HepG2 (cell line): ENCODE data around the gene VPREB1. TPM values are rescaled to one million over a fixed set of nuclear protein-coding genes. Genes with fewer than 3 reads are reported as not detected.

Source experiments
- ATAC-seq: fragments of 200-7000 bp; cut with Tn5 transposase; 3 replicates; pipeline ENCODE4 v1.9.1; 2020; ENCODE audit warnings: mild to moderate bottlenecking, moderate library complexity
- BruUV-seq: library from RNA; stranded (reverse); fragments of 400-500 nt; replicated peaks from 2 replicates; lab custom pipeline; 2021; lab: Mats Ljungman, UMichigan
- CTCF ChIA-PET: fragments of 300-600 bp; formaldehyde crosslinking; extraction: SDS; loops from one replicate; lab custom pipeline; 2021; ENCODE audit warnings: low total read pairs, inconsistent platforms, low intra/inter-chr PET ratio; lab: Yijun Ruan, JAX
- POLR2A ChIA-PET: fragments of 350-600 bp; sonication (Branson Sonifier 250); formaldehyde crosslinking; loops from one replicate; lab custom pipeline; 2020; ENCODE audit warnings: antibody characterized with exemption, inconsistent platforms; lab: Yijun Ruan, JAX
- DNase-seq: peaks from one replicate; pipeline ENCODE4 v3.0.0-alpha.2; 2015; ENCODE audit warnings: low spot score
- FAIRE-seq: peaks from 3 replicates; lab custom pipeline; 2011; peaks lifted over from hg19 to GRCh38; lab: Jason Lieb, UNC
- H2AFZ ChIP-seq: one replicate; pipeline ENCODE4 v1.6.1; 2011; ENCODE audit warnings: low read length, inconsistent platforms
- H3K27ac ChIP-seq: fragments of 300-600 bp; 3 replicates; pipeline ENCODE4 v1.8.0; 2011; ENCODE audit warnings: mixed run types, mild to moderate bottlenecking, mixed read lengths, low read length, inconsistent platforms; ENCODE audit not compliant: insufficient read depth; ENCODE audit errors: extremely low read length
- H3K27me3 ChIP-seq, 2 experiments: fragments of 200-600 bp in 1 of 2; 2 replicates in 1 of 2; 3 replicates in 1 of 2; pipeline versions ENCODE4 v1.6.0 to v1.8.0; 2011; ENCODE audit warnings: low read length in 2 of 2, mild to moderate bottlenecking in 2 of 2, moderate library complexity in 2 of 2, inconsistent platforms in 1 of 2; ENCODE audit not compliant: insufficient read depth in 2 of 2, control insufficient read depth in 1 of 2
- H3K36me3 ChIP-seq, 2 experiments: fragments of 200-600 bp in 1 of 2; replicated peaks in 1 of 2; 2 replicates in 1 of 2; 3 replicates in 1 of 2; pipeline versions ENCODE4 v1.5.1 to v1.8.0; 2011; ENCODE audit warnings: low read length in 2 of 2, inconsistent platforms in 1 of 2; ENCODE audit not compliant: insufficient read depth in 2 of 2, control insufficient read depth in 1 of 2
- H3K4me1 ChIP-seq: 2 replicates; pipeline ENCODE4 v1.5.1; 2012; ENCODE audit warnings: low read length, inconsistent platforms; ENCODE audit not compliant: insufficient read depth
- H3K4me2 ChIP-seq: 2 replicates; pipeline ENCODE4 v1.6.0; 2011; ENCODE audit warnings: low read depth, low read length, inconsistent platforms
- H3K4me3 ChIP-seq, 3 experiments: fragments of 200-600 bp in 1 of 3; sonication (generic), shearing (Covaris generic) in 1 of 3; replicated peaks in 1 of 3; 2 replicates each; pipeline ENCODE4 v1.5.1; 2011 to 2016; ENCODE audit warnings: low read length in 3 of 3, inconsistent platforms in 2 of 3, low read depth in 2 of 3, mild to moderate bottlenecking in 2 of 3, control low read depth in 1 of 3, mixed read lengths in 1 of 3; ENCODE audit not compliant: insufficient read depth in 1 of 3
- H3K79me2 ChIP-seq: one replicate; pipeline ENCODE4 v1.6.1; 2011; ENCODE audit warnings: low read length, inconsistent platforms; ENCODE audit not compliant: insufficient read depth
- H3K9ac ChIP-seq: 2 replicates; pipeline ENCODE4 v1.6.0; 2011; ENCODE audit warnings: mild to moderate bottlenecking, low read depth, low read length, inconsistent platforms; ENCODE audit not compliant: insufficient read depth
- H3K9me3 ChIP-seq: 2 replicates; pipeline ENCODE4 v1.5.1; 2012; ENCODE audit warnings: mild to moderate bottlenecking, low read length
- H4K20me1 ChIP-seq: 2 replicates; pipeline ENCODE4 v1.6.0; 2011; ENCODE audit warnings: inconsistent platforms, mild to moderate bottlenecking, low read length, moderate library complexity; ENCODE audit not compliant: insufficient read depth
- CCAR2 ChIP-seq: fragments of 200-400 bp; formaldehyde crosslinking; optimal IDR thresholded peaks from 2 replicates; pipeline ENCODE3; 2018; ENCODE audit warnings: low read depth, mild to moderate bottlenecking, low read length, moderate library complexity
- FOXK1 ChIP-seq: sonication (generic); formaldehyde crosslinking; IDR thresholded peaks from 2 replicates; pipeline ENCODE4 v1.4.0; 2020; ENCODE audit warnings: low read depth, missing genetic modification reagents, borderline replicate concordance
- KDM1A ChIP-seq: IDR thresholded peaks from 2 replicates; pipeline ENCODE4 v1.6.1; 2016; ENCODE audit warnings: missing compliant biosample characterization
- SRSF4 ChIP-seq: fragments of 200-400 bp; formaldehyde crosslinking; IDR thresholded peaks from one replicate; pipeline ENCODE4 v1.6.1; 2018; ENCODE audit warnings: mild to moderate bottlenecking, low read depth, low read length, moderate library complexity; ENCODE audit not compliant: poor library complexity, severe bottlenecking
- TOPORS ChIP-seq: sonication (generic); formaldehyde crosslinking; IDR thresholded peaks from 2 replicates; pipeline ENCODE4 v1.8.0; 2023; ENCODE audit warnings: mild to moderate bottlenecking, missing genetic modification reagents
- ZNF543 ChIP-seq: sonication (generic); formaldehyde crosslinking; IDR thresholded peaks from 2 replicates; pipeline ENCODE4 v1.4.0; 2020; ENCODE audit warnings: mild to moderate bottlenecking, missing genetic modification reagents
- ZNF766 ChIP-seq: sonication (generic); formaldehyde crosslinking; IDR thresholded peaks from 2 replicates; pipeline ENCODE4 v1.5.0; 2020; ENCODE audit warnings: missing genetic modification reagents, borderline replicate concordance
- ZNF773 ChIP-seq: sonication (generic); formaldehyde crosslinking; IDR thresholded peaks from 2 replicates; pipeline ENCODE4 v1.4.0; 2020; ENCODE audit warnings: missing genetic modification reagents, borderline replicate concordance
- WGBS: methylation state at CpG from one replicate; pipeline ENCODE4 v1.1.6; 2017; ENCODE audit warnings: low lambda C conversion rate; 5-methylcytosine and 5-hydroxymethylcytosine counted together
- in situ Hi-C: cut with HindIII; loops from 2 replicates; pipeline ENCODE4 v1.10.0; 2017; ENCODE audit warnings: low pct_unique_long_range_greater_than_20kb; ENCODE audit not compliant: extremely low pct_ligation_motif_present
- intact Hi-C: fragments of 100-400 bp; cut with micrococcal nuclease; formaldehyde crosslinking; loops from one replicate; pipeline ENCODE4 v1.10.0; 2022; ENCODE audit not compliant: unreplicated experiment
- polyA plus RNA-seq, 8 experiments: library from polyadenylated mRNA; depleted of rRNA in 3 of 8; stranded (reverse) in 7 of 8; unstranded in 1 of 8; fragments of >200 nt; fragmentation: Illumina TruSeq in 4 of 8; extraction: Trizol in 4 of 8; gene quantifications; 2 replicates each; pipeline versions ENCODE4 v1.2.1 to v1.2.3, GENCODE V29; 2011 to 2016; ENCODE audit warnings: low read depth in 4 of 8, missing spikeins in 1 of 8, mixed read lengths in 1 of 8; ENCODE audit not compliant: insufficient read depth in 1 of 8
- total RNA-seq, 5 experiments: library from RNA; depleted of rRNA; stranded (reverse); fragments of >200 nt; fragmentation: Illumina TruSeq; extraction: Trizol; gene quantifications; 2 replicates each; pipeline ENCODE4 v1.2.3, GENCODE V29; 2016; ENCODE audit warnings: low read depth in 1 of 5
- TF ChIP-seq, protein P1 (sequence below): sonication (generic); formaldehyde crosslinking; IDR thresholded peaks from 2 replicates; pipeline ENCODE4 v1.8.1; 2023; ENCODE audit warnings: missing genetic modification reagents, mild to moderate bottlenecking, borderline replicate concordance
- TF ChIP-seq, protein P2 (sequence below): sonication (generic); formaldehyde crosslinking; IDR thresholded peaks from 2 replicates; pipeline ENCODE4 v1.4.0; 2020; ENCODE audit warnings: missing genetic modification reagents, borderline replicate concordance
- TF ChIP-seq, protein P3 (sequence below): sonication (generic); formaldehyde crosslinking; IDR thresholded peaks from 2 replicates; pipeline ENCODE4 v1.4.0; 2020; ENCODE audit warnings: missing genetic modification reagents

VPREB1 gene
- total and polyA plus RNA-seq, 2 of the 13 experiments (the other 11 are each of a cell fraction or from before 2014, with no cell fraction given): not detected

DNA sequence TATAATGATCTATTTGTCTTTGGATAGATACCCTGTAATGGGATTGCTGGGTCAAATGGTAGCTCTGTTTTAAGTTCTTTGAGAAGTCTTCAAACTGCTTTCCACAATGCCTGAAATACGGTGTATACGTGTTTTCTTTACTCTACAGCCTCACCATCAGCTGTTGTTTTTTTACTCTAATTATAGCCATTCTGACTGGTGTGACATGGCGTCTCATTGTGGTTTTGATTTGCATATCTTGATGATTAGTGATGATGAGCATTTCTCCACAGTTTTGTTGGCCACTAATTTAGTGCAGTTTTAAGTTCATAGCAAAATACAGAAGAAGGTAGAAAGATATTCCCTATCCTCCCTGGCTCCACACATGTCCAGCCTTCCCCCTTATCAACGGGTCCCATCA lies 26.3 kb upstream of the VPREB1 start (continued):
- TF ChIP-seq, protein P1, sequence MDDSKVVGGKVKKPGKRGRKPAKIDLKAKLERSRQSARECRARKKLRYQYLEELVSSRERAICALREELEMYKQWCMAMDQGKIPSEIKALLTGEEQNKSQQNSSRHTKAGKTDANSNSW (CRISPR knock-in tag): no peak
- TF ChIP-seq, protein P2, sequence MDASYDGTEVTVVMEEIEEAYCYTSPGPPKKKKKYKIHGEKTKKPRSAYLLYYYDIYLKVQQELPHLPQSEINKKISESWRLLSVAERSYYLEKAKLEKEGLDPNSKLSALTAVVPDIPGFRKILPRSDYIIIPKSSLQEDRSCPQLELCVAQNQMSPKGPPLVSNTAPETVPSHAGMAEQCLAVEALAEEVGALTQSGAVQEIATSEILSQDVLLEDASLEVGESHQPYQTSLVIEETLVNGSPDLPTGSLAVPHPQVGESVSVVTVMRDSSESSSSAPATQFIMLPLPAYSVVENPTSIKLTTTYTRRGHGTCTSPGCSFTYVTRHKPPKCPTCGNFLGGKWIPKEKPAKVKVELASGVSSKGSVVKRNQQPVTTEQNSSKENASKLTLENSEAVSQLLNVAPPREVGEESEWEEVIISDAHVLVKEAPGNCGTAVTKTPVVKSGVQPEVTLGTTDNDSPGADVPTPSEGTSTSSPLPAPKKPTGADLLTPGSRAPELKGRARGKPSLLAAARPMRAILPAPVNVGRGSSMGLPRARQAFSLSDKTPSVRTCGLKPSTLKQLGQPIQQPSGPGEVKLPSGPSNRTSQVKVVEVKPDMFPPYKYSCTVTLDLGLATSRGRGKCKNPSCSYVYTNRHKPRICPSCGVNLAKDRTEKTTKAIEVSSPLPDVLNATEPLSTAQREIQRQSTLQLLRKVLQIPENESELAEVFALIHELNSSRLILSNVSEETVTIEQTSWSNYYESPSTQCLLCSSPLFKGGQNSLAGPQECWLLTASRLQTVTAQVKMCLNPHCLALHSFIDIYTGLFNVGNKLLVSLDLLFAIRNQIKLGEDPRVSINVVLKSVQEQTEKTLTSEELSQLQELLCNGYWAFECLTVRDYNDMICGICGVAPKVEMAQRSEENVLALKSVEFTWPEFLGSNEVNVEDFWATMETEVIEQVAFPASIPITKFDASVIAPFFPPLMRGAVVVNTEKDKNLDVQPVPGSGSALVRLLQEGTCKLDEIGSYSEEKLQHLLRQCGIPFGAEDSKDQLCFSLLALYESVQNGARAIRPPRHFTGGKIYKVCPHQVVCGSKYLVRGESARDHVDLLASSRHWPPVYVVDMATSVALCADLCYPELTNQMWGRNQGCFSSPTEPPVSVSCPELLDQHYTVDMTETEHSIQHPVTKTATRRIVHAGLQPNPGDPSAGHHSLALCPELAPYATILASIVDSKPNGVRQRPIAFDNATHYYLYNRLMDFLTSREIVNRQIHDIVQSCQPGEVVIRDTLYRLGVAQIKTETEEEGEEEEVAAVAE (CRISPR knock-in tag): no peak
- TF ChIP-seq, protein P3, sequence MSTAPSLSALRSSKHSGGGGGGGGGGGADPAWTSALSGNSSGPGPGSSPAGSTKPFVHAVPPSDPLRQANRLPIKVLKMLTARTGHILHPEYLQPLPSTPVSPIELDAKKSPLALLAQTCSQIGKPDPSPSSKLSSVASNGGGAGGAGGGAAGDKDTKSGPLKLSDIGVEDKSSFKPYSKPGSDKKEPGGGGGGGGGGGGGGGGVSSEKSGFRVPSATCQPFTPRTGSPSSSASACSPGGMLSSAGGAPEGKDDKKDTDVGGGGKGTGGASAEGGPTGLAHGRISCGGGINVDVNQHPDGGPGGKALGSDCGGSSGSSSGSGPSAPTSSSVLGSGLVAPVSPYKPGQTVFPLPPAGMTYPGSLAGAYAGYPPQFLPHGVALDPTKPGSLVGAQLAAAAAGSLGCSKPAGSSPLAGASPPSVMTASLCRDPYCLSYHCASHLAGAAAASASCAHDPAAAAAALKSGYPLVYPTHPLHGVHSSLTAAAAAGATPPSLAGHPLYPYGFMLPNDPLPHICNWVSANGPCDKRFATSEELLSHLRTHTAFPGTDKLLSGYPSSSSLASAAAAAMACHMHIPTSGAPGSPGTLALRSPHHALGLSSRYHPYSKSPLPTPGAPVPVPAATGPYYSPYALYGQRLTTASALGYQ (CRISPR knock-in tag): no peak

DNA sequence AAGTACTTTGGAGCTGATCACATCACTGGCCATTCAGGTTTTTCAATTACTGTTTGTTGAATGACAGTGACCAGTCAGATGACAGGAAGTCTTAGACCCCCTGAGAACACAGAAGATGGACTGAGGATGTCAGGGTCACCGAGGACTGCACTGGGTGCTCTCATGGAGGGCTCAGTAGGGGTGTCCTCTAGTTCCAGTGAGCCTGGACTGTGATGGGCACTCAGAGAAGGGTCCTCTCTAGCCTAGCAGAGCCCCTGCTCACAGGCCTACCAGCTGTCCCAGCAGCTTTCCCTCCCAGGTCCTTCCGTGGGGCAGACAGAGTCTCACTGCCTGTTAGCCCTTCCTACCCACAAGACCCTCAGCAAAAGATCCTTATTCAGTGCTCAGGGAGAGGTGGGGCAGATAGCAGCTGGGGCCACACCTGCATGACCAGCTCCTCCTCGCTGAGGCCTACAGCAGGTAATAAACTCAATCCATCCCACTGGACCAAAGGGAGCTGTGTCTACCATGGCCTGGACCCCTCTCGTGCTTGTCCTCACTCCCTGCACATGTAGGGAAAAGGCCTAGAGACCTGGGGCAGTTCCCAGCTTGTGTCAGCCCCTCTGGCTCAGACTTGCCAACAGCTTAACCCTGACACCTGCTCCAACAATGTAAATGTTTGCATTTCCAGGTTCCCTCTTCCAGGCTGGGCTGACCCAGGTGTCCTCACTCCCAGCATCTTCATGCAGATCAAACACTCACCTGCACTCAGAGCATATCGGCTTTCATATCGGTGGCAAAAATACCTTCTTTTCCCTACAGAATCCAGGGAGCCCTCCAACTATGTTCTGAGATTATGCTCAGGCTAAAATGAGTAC lies 25.2 kb upstream of the VPREB1 start:
- in situ Hi-C loops (loop anchor here (25.0 kb wide), 1 partner anchor 118 kb away; no protein-coding TSS in a partner anchor), intact Hi-C loops (no loop called here)
- ChIA-PET CTCF (no interaction called here), POLR2A (no interaction called here)
- no peak for ATAC-seq
- Histone ChIP-seq H3K36me3 (no peaks in the 10 kb centered on the region), H4K20me1 (no peaks in the 10 kb centered on the region), H3K4me3 (no peak overlapping the region), H3K27ac (no peak overlapping the region), H3K4me2 (no peak overlapping the region), H2AFZ (no peak overlapping the region), H3K79me2 (no peaks in the 10 kb centered on the region), H3K27me3 (peaks cover 2 to 3% of the 10 kb centered on the region in 2 experiments; a peak in 1 of 5 replicates), H3K9me3 (no peaks in the 10 kb centered on the region), H3K9ac (no peak overlapping the region), H3K4me1 (peaks cover 9% of the 10 kb centered on the region)
- FAIRE-seq: no peak
- WGBS: 0% methylated on average over 4 of the region's 6 CpGs
- BruUV-seq: no TSS peak
- TF ChIP-seq KDM1A (CRISPR knock-in tag) (no peak), ZNF543 (no peak), CCAR2 (no peak), TOPORS (CRISPR knock-in tag) (no peak), FOXK1 (no peak), ZNF773 (CRISPR knock-in tag) (no peak), ZNF766 (no peak), SRSF4 (no peak)
- DNase-seq: no peak
